Transverse colon (tissue), 4 donors: Measurements from ENCODE around the gene SPOCK3.

ENCODE experiments used
- POLR2A ChIP-seq: fragments of 450-650 bp; IDR thresholded peaks from one replicate; pipeline ENCODE4 v1.6.1; 2016; ENCODE audit warnings: antibody characterized with exemption, mild to moderate bottlenecking, moderate library complexity
- POLR2AphosphoS5 ChIP-seq, 3 donors: sonication (generic); formaldehyde crosslinking; IDR thresholded peaks; one replicate each; pipeline ENCODE4 v1.6.1; 2016; ENCODE audit warnings: antibody characterized with exemption in 3 of 3
- TF ChIP-seq, protein P1 (sequence below), 5 experiments: fragments of 200-600 bp in 3 of 5; fragments of 450-650 bp in 2 of 5; sonication (generic) in 3 of 5; IDR thresholded peaks; 1 replicate in 2 of 5; 2 replicates in 3 of 5; pipeline ENCODE4 v1.5.1; 2016 to 2017; ENCODE audit warnings: antibody characterized with exemption in 5 of 5, inconsistent platforms in 3 of 5, mild to moderate bottlenecking in 2 of 5, moderate library complexity in 1 of 5

GRCh38 chr4:166957451-166957850, 276.8 kb downstream of the SPOCK3 start:
- TF ChIP-seq POLR2AphosphoS5 (IDR thresholded peaks at IDR 0.05) (no peak), POLR2A (no peak)
- TF ChIP-seq, protein P1, sequence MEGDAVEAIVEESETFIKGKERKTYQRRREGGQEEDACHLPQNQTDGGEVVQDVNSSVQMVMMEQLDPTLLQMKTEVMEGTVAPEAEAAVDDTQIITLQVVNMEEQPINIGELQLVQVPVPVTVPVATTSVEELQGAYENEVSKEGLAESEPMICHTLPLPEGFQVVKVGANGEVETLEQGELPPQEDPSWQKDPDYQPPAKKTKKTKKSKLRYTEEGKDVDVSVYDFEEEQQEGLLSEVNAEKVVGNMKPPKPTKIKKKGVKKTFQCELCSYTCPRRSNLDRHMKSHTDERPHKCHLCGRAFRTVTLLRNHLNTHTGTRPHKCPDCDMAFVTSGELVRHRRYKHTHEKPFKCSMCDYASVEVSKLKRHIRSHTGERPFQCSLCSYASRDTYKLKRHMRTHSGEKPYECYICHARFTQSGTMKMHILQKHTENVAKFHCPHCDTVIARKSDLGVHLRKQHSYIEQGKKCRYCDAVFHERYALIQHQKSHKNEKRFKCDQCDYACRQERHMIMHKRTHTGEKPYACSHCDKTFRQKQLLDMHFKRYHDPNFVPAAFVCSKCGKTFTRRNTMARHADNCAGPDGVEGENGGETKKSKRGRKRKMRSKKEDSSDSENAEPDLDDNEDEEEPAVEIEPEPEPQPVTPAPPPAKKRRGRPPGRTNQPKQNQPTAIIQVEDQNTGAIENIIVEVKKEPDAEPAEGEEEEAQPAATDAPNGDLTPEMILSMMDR (IDR thresholded peaks at IDR 0.05), result no peak
